Esophagus mucosa (tissue), 1 donor: Measurements from ENCODE around the gene ZNF337. TPM values are rescaled to one million over a fixed set of nuclear protein-coding genes. Genes with fewer than 3 reads are reported as not detected.

Experiments used
- ATAC-seq: fragments of 200-7000 bp; cut with Tn5 transposase; one replicate; pipeline ENCODE4 v1.9.1; 2020
- total RNA-seq: library from RNA; stranded (reverse); gene quantifications from one replicate; pipeline ENCODE4 v1.2.4, GENCODE V29; 2023
- donor health status: DM: yes; HTN: yes; CAD: no.

Gene ZNF337
- total RNA-seq, 1 donor from 2014 or later, result 5.7 TPM

- ATAC-seq, result no peak
Measured at GRCh38 chr20:25624500-25624939, 72.1 kb downstream of the ZNF337 start.

Other genes with a start within 250 kb of the ZNF337 start
- 4.8 TPM for gene NINL, start 111.3 kb downstream of the ZNF337 start, total RNA-seq
- 2.7 TPM for gene NANP, start 72.8 kb downstream of the ZNF337 start, total RNA-seq